ENCODE results near the gene MSH6. TPM values are rescaled to one million over a fixed set of nuclear protein-coding genes. Genes with fewer than 3 reads are reported as not detected.

MSH6 gene
- total RNA-seq, 1 donor from 2014 or later: 31.3 TPM

GRCh38 chr2:47805850-47806249 is 22.9 kb downstream of the MSH6 start:
- Histone ChIP-seq H3K4me3 (no peak overlapping the region), H3K27ac (no peak overlapping the region), H3K27me3 (ENCODE audit: low read depth) (no peaks in the 10 kb centered on the region), H3K9me3 (peaks cover 8% of the 10 kb centered on the region), H3K4me1 (no peaks in the 10 kb centered on the region), H3K36me3 (peaks cover 99% of the 10 kb centered on the region)
- TF ChIP-seq CTCF (IDR thresholded peaks at IDR 0.05): no peak
- ATAC-seq (no peak), DNase-seq (no peak)
- intact Hi-C loops (cut with DNase I): no loop called here

GRCh38 chr2:47808614-47809013 is 25.7 kb downstream of the MSH6 start:
- DNase-seq: no peak
- intact Hi-C loops (cut with DNase I): no loop called here
- peaks cover 98% of the 10 kb centered on the region for H3K36me3 ChIP-seq
- no peak for TF ChIP-seq CTCF (IDR thresholded peaks at IDR 0.05)
- no peak for ATAC-seq
- H3K4me1 ChIP-seq: no peaks in the 10 kb centered on the region
- no peak overlapping the region for H3K27ac ChIP-seq
- no peaks in the 10 kb centered on the region for H3K27me3 ChIP-seq (ENCODE audit: low read depth)
- H3K9me3 ChIP-seq: peaks cover under 1% of the 10 kb centered on the region
- H3K4me3 ChIP-seq: no peak overlapping the region

GRCh38 chr2:47809903-47810302 is 27.0 kb downstream of the MSH6 start:
- no peak for ATAC-seq
- Histone ChIP-seq H3K27ac (no peak overlapping the region), H3K4me1 (no peaks in the 10 kb centered on the region), H3K27me3 (ENCODE audit: low read depth) (no peaks in the 10 kb centered on the region), H3K36me3 (peaks cover 96% of the 10 kb centered on the region), H3K4me3 (no peak overlapping the region), H3K9me3 (no peaks in the 10 kb centered on the region)
- DNase-seq: no peak
- TF ChIP-seq CTCF (IDR thresholded peaks at IDR 0.05): no peak
- intact Hi-C loops (cut with DNase I): no loop called here

GRCh38 chr2:47810850-47811249 is 27.9 kb downstream of the MSH6 start:
- no peak overlapping the region for H3K27ac ChIP-seq
- no peaks in the 10 kb centered on the region for H3K27me3 ChIP-seq (ENCODE audit: low read depth)
- H3K9me3 ChIP-seq: no peaks in the 10 kb centered on the region
- no peak for ATAC-seq
- intact Hi-C loops (cut with DNase I): no loop called here
- peaks cover 96% of the 10 kb centered on the region for H3K36me3 ChIP-seq
- no peak for DNase-seq
- H3K4me3 ChIP-seq: no peak overlapping the region
- TF ChIP-seq CTCF (IDR thresholded peaks at IDR 0.05): no peak
- H3K4me1 ChIP-seq: no peaks in the 10 kb centered on the region

- ATAC-seq: no peak
- Histone ChIP-seq H3K9me3 (no peaks in the 10 kb centered on the region), H3K36me3 (peaks cover 96% of the 10 kb centered on the region), H3K4me1 (no peaks in the 10 kb centered on the region), H3K27ac (no peak overlapping the region), H3K27me3 (ENCODE audit: low read depth) (no peaks in the 10 kb centered on the region), H3K4me3 (no peak overlapping the region)
- no peak for DNase-seq
- no peak for TF ChIP-seq CTCF (IDR thresholded peaks at IDR 0.05)
- intact Hi-C loops (cut with DNase I): no loop called here
Measured at GRCh38 chr2:47811668-47812067, 28.7 kb downstream of the MSH6 start.

- DNase-seq (no peak), ATAC-seq (no peak)
- no peaks in the 10 kb centered on the region for H3K27me3 ChIP-seq (ENCODE audit: low read depth)
- no peaks in the 10 kb centered on the region for H3K9me3 ChIP-seq
- no peak overlapping the region for H3K4me3 ChIP-seq
- H3K4me1 ChIP-seq: no peaks in the 10 kb centered on the region
- no peak for TF ChIP-seq CTCF (IDR thresholded peaks at IDR 0.05)
- peaks cover 97% of the 10 kb centered on the region for H3K36me3 ChIP-seq
- H3K27ac ChIP-seq: no peak overlapping the region
- intact Hi-C loops (cut with DNase I): no loop called here
Measured at GRCh38 chr2:47815764-47816163, 32.8 kb downstream of the MSH6 start.

Data from lower lobe of right lung (tissue), 2 donors.